HG02610 (cell line): Measurements from ENCODE around the gene NCK2.
"Not testable (repeated sequence)": the region's sequence is repeated elsewhere in the genome, so short reads cannot be mapped to it uniquely, and the experiment has no call there.

Experiments
- ATAC-seq: cut with Tn5 transposase; IDR thresholded peaks from one replicate; pipeline ENCODE4 v1.9.1; 2021; ENCODE audit warnings: mild to moderate bottlenecking, moderate library complexity; ENCODE audit not compliant: unreplicated experiment

NCK2 gene

DNA sequence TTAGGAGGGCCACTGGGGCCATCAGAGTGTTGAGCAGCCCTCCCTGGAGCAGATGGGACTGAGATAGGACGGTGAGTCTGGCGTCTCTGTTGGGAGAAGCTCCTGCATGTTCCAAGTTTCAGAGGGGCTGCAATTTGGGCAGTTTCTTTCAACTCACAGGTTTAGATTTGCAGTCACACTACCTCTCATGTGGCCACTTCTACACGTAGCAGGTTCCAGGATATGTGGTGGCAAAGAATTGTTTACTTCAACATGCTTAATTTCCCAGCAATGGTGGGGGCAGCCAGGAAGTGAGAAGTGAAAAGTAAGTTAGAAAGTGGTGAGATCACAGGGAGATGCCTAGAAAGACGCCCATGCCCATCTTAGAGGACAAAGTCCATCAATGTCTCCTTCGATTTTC lies 9.3 kb downstream of the NCK2 start:
- no peak for ATAC-seq

GRCh38 chr2:105754994-105755393 lies 10.3 kb downstream of the NCK2 start:
- no peak for ATAC-seq

- no peak for ATAC-seq
Observed at GRCh38 chr2:105755895-105756294, 11.2 kb downstream of the NCK2 start.

GRCh38 chr2:105756435-105756834 lies 11.7 kb downstream of the NCK2 start:
- no peak for ATAC-seq

- ATAC-seq = not testable (repeated sequence)
Observed at GRCh38 chr2:105756865-105757264, 12.2 kb downstream of the NCK2 start.

DNA sequence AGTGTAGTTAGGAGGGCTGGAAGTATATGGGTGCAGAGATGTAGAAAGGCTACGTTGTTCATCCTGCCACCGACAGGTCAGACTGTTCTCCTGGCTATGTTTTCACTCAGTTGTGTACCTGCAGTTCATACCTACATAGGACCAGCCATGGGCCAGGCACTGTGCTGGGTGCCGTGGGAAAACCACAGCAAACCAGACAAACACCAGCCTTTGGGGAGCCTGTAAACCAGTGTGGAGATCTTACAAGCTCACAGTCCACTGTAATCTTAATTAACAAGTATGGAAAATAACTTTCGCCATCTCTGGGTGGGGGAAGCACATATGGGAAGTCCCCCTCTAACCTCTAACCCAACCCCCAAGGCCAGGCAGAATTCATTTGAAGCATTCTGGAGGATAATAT lies 12.7 kb downstream of the NCK2 start:
- peak; percentile 40 for ATAC-seq

- no peak for ATAC-seq
Observed at GRCh38 chr2:105760191-105760590, 15.5 kb downstream of the NCK2 start.

DNA sequence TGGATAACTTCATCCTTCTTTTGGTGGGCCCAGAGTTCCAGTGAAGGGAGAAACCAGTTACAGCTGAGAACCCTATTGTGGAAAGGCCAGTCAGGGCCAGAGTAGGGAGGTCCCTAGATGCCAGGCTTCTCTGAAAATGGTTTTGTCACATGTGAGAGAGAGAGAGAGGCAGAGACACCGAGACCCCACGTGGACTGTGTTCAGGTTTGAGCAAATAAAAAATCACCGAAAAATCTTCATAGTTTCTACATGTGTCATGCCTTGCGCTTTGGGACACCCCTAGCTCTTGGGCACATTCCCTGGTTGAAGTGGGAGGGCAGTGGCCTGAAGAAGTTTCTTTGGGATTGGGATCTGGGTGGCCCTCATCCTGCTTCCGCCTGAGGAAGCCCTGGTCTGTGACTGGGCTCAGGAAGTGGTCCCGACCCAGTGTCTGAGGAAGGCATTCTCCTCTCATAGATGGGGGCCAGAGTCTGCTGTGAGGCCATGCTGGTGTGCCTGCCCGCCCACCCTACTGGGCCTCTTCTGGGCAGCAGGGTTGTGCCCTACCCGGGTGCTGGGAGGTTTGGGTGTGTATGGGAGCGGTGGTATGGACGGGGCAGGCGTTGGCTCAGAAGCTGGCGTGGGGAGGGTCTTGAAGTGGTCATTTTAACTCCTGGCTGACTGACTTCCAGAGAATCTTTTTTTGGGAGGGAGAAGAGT lies 16.1 kb downstream of the NCK2 start:
- no peak for ATAC-seq

DNA sequence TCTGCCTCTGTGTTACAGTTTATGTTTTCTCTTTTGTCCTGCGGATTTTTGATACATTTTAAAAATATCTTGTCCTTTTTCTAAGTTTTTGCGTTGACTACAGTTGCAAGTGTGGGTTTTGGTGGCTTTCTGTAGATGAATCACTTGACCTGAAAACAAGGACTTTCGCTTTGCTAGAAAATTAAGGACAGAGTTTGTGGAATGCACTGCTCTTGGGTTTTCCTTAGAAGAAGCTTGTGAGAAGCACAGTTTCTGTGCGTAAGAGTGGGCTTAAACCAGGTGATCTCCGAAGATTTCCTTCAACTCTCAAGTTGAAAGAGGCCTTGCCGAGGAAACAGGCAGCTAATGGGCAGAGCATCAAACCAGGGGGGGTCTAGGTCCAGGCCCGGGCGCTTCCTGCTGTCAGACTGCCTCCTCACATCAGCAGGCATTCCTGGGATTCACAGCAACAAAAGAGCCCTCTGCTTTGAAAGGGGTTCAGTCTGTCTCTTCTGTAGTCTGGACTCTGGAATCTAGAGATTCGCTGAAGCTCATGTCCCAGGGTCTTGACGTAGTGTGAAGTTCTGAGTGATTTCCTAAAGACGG lies 17.3 kb downstream of the NCK2 start:
- ATAC-seq = no peak

- no peak for ATAC-seq
Observed at GRCh38 chr2:105763076-105763475, 18.4 kb downstream of the NCK2 start.

GRCh38 chr2:105764059-105764458 lies 19.3 kb downstream of the NCK2 start:
- ATAC-seq = no peak

GRCh38 chr2:105765415-105766299 lies 20.9 kb downstream of the NCK2 start:
- no peak for ATAC-seq

DNA sequence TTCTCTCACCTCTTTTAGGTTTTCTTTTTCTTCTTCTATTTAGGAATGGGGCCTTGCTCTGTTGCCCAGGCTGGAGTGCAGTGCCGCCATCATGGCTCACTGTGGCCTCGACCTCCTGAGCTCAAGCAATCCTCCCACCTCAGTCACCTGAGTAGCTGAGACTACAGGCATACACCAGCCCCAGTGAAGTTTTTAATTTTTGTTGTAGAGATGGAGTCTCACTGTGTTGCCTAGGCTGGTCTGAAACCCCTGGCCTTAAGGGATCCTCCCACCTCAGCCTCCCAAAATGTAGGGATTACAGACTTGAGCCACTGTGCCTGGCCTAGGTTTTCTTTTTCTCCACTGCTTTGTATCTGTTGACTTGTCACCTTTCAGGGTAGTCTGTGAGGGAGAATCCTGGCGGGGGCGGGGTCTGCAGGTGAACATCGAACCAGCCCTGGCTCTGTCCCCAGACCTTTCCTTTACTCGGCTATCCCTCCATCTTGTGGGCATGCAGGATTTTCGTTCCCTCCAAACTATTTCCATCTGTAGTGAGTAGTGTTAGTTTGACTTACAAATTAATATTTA lies 21.7 kb downstream of the NCK2 start:
- no peak for ATAC-seq

DNA sequence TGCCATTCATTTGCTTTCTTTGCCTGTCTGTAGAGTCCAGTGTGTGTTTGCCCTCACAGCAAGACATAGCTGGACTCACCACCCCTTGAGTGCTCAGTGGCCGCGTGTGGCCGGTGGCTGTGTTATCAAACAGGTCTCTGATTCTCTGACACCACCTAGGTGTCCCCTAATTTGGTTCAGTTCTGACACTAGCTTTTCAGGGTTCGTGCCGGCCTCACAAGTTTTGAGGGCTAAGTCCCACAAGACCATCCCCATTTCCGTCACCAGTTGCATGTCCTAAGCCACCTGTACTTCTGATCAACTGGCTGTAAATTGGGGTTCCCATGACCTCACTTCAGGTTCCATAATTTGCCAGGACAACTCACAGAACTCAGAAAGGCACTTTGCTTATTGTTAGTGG lies 23.5 kb downstream of the NCK2 start:
- ATAC-seq = no peak

DNA sequence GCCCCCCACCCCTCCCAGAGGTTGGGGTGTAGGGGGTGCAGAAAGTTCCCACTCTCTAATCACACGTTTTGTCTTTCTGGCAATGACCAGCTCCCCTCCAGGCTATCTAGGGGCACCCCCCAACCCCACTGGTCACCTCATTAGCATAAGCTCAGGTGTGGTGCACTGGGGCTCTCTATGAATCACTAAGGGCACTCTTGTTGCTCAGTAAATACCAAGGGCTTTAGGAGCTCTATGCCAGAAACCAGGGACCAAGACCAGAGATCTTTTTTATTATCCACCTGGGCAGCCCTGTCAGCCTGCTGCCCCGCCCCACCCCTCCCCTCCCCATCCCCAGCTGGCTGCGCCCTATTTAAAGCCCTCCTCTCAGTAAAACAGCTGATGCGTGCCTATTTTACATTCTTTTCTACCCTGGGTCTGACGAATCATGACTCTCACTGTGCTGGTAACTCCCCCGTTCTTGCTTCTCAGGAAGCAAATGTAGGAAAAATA lies 24.3 kb downstream of the NCK2 start:
- ATAC-seq = peak; percentile 49

- no peak for ATAC-seq
Observed at GRCh38 chr2:105769504-105769903, 24.8 kb downstream of the NCK2 start.

DNA sequence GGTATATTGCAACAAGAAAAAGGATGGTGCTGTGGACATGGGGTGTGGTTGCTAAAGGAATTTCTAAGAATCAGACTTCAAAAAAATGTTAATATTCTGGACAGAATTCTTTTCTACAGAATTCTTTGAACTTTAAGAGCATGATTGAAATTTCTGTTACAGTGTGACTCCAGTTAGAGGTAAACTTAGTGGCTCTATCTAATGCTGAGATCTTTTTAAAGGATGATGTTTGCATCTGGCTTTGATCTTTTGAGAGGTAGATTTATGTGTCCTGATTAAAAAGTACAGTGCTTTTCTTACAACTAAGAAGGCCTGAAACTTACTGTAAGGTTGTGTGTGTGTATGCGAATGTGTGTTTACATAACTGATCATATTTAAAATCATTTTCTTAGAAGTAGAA lies 25.4 kb downstream of the NCK2 start:
- no peak for ATAC-seq

GRCh38 chr2:105771291-105771690 lies 26.6 kb downstream of the NCK2 start:
- not testable (repeated sequence) for ATAC-seq

GRCh38 chr2:105771836-105772235 lies 27.1 kb downstream of the NCK2 start:
- no peak for ATAC-seq

GRCh38 chr2:105772362-105772761 lies 27.6 kb downstream of the NCK2 start:
- ATAC-seq = no peak

GRCh38 chr2:105773568-105773967 lies 28.9 kb downstream of the NCK2 start:
- ATAC-seq = no peak
